HepG2 (cell line): ENCODE data around the gene NPB. TPM values are rescaled to one million over a fixed set of nuclear protein-coding genes. Genes with fewer than 3 reads are reported as not detected.

Experiments
- ATAC-seq: fragments of 200-7000 bp; cut with Tn5 transposase; 3 replicates; pipeline ENCODE4 v1.9.1; 2020; ENCODE audit warnings: mild to moderate bottlenecking, moderate library complexity
- BruUV-seq: library from RNA; stranded (reverse); fragments of 400-500 nt; replicated peaks from 2 replicates; lab custom pipeline; 2021; lab: Mats Ljungman, UMichigan
- CTCF ChIA-PET: fragments of 300-600 bp; formaldehyde crosslinking; extraction: SDS; loops from one replicate; lab custom pipeline; 2021; ENCODE audit warnings: low total read pairs, inconsistent platforms, low intra/inter-chr PET ratio; lab: Yijun Ruan, JAX
- POLR2A ChIA-PET: fragments of 350-600 bp; sonication (Branson Sonifier 250); formaldehyde crosslinking; loops from one replicate; lab custom pipeline; 2020; ENCODE audit warnings: antibody characterized with exemption, inconsistent platforms; lab: Yijun Ruan, JAX
- DNase-seq: peaks from one replicate; pipeline ENCODE4 v3.0.0-alpha.2; 2015; ENCODE audit warnings: low spot score
- FAIRE-seq: peaks from 3 replicates; lab custom pipeline; 2011; peaks lifted over from hg19 to GRCh38; lab: Jason Lieb, UNC
- H2AFZ ChIP-seq: one replicate; pipeline ENCODE4 v1.6.1; 2011; ENCODE audit warnings: low read length, inconsistent platforms
- H3K27ac ChIP-seq: fragments of 300-600 bp; 3 replicates; pipeline ENCODE4 v1.8.0; 2011; ENCODE audit warnings: mixed run types, mild to moderate bottlenecking, mixed read lengths, low read length, inconsistent platforms; ENCODE audit not compliant: insufficient read depth; ENCODE audit errors: extremely low read length
- H3K27me3 ChIP-seq, 2 experiments: fragments of 200-600 bp in 1 of 2; 2 replicates in 1 of 2; 3 replicates in 1 of 2; pipeline versions ENCODE4 v1.6.0 to v1.8.0; 2011; ENCODE audit warnings: low read length in 2 of 2, mild to moderate bottlenecking in 2 of 2, moderate library complexity in 2 of 2, inconsistent platforms in 1 of 2; ENCODE audit not compliant: insufficient read depth in 2 of 2, control insufficient read depth in 1 of 2
- H3K36me3 ChIP-seq, 2 experiments: fragments of 200-600 bp in 1 of 2; replicated peaks in 1 of 2; 2 replicates in 1 of 2; 3 replicates in 1 of 2; pipeline versions ENCODE4 v1.5.1 to v1.8.0; 2011; ENCODE audit warnings: low read length in 2 of 2, inconsistent platforms in 1 of 2; ENCODE audit not compliant: insufficient read depth in 2 of 2, control insufficient read depth in 1 of 2
- H3K4me1 ChIP-seq: 2 replicates; pipeline ENCODE4 v1.5.1; 2012; ENCODE audit warnings: low read length, inconsistent platforms; ENCODE audit not compliant: insufficient read depth
- H3K4me2 ChIP-seq: 2 replicates; pipeline ENCODE4 v1.6.0; 2011; ENCODE audit warnings: low read depth, low read length, inconsistent platforms
- H3K4me3 ChIP-seq, 3 experiments: fragments of 200-600 bp in 1 of 3; sonication (generic), shearing (Covaris generic) in 1 of 3; replicated peaks in 1 of 3; 2 replicates each; pipeline ENCODE4 v1.5.1; 2011 to 2016; ENCODE audit warnings: low read length in 3 of 3, inconsistent platforms in 2 of 3, low read depth in 2 of 3, mild to moderate bottlenecking in 2 of 3, control low read depth in 1 of 3, mixed read lengths in 1 of 3; ENCODE audit not compliant: insufficient read depth in 1 of 3
- H3K79me2 ChIP-seq: one replicate; pipeline ENCODE4 v1.6.1; 2011; ENCODE audit warnings: low read length, inconsistent platforms; ENCODE audit not compliant: insufficient read depth
- H3K9ac ChIP-seq: 2 replicates; pipeline ENCODE4 v1.6.0; 2011; ENCODE audit warnings: mild to moderate bottlenecking, low read depth, low read length, inconsistent platforms; ENCODE audit not compliant: insufficient read depth
- H3K9me3 ChIP-seq: 2 replicates; pipeline ENCODE4 v1.5.1; 2012; ENCODE audit warnings: mild to moderate bottlenecking, low read length
- H4K20me1 ChIP-seq: 2 replicates; pipeline ENCODE4 v1.6.0; 2011; ENCODE audit warnings: inconsistent platforms, mild to moderate bottlenecking, low read length, moderate library complexity; ENCODE audit not compliant: insufficient read depth
- AKAP8 ChIP-seq: sonication (generic); formaldehyde crosslinking; IDR thresholded peaks from 2 replicates; pipeline ENCODE4 v1.5.1; 2020; ENCODE audit warnings: mild to moderate bottlenecking, missing genetic modification reagents
- HOXA5 ChIP-seq: sonication (generic); formaldehyde crosslinking; IDR thresholded peaks from 2 replicates; pipeline ENCODE4 v1.4.0; 2020; ENCODE audit warnings: missing genetic modification reagents
- POGZ ChIP-seq: sonication (generic); formaldehyde crosslinking; IDR thresholded peaks from 2 replicates; pipeline ENCODE4 v1.4.0; 2020; ENCODE audit warnings: mild to moderate bottlenecking, missing genetic modification reagents
- SP4 ChIP-seq: sonication (generic); formaldehyde crosslinking; IDR thresholded peaks from 2 replicates; pipeline ENCODE4 v1.8.1; 2023; ENCODE audit warnings: mild to moderate bottlenecking, missing genetic modification reagents
- SRY ChIP-seq: sonication (generic); formaldehyde crosslinking; IDR thresholded peaks from 2 replicates; pipeline ENCODE4 v1.8.0; 2022; ENCODE audit warnings: mild to moderate bottlenecking, missing genetic modification reagents
- TAF15 ChIP-seq: fragments of 200-400 bp; formaldehyde crosslinking; IDR thresholded peaks from one replicate; pipeline ENCODE4 v1.6.1; 2018; ENCODE audit warnings: mild to moderate bottlenecking, low read depth, low read length; ENCODE audit not compliant: poor library complexity, severe bottlenecking
- ZNF430 ChIP-seq: sonication (generic); formaldehyde crosslinking; IDR thresholded peaks from 2 replicates; pipeline ENCODE4 v1.9.0; 2021; ENCODE audit warnings: mild to moderate bottlenecking, missing genetic modification reagents
- ZNF558 ChIP-seq: sonication (generic); formaldehyde crosslinking; IDR thresholded peaks from 2 replicates; pipeline ENCODE4 v1.9.0; 2022; ENCODE audit warnings: mild to moderate bottlenecking, missing genetic modification reagents, borderline replicate concordance
- ZNF563 ChIP-seq: sonication (generic); formaldehyde crosslinking; IDR thresholded peaks from 2 replicates; pipeline ENCODE4 v1.8.0; 2022; ENCODE audit warnings: mild to moderate bottlenecking, moderate library complexity, missing genetic modification reagents
- ZNF792 ChIP-seq: IDR thresholded peaks from 2 replicates; pipeline ENCODE4 v1.6.1; 2016
- ZSCAN31 ChIP-seq: sonication (generic); formaldehyde crosslinking; IDR thresholded peaks from 2 replicates; pipeline ENCODE4 v1.5.0; 2020; ENCODE audit warnings: low read depth, mild to moderate bottlenecking, missing genetic modification reagents
- WGBS: methylation state at CpG from one replicate; pipeline ENCODE4 v1.1.6; 2017; ENCODE audit warnings: low lambda C conversion rate; 5-methylcytosine and 5-hydroxymethylcytosine counted together
- in situ Hi-C: cut with HindIII; loops from 2 replicates; pipeline ENCODE4 v1.10.0; 2017; ENCODE audit warnings: low pct_unique_long_range_greater_than_20kb; ENCODE audit not compliant: extremely low pct_ligation_motif_present
- intact Hi-C: fragments of 100-400 bp; cut with micrococcal nuclease; formaldehyde crosslinking; loops from one replicate; pipeline ENCODE4 v1.10.0; 2022; ENCODE audit not compliant: unreplicated experiment
- polyA plus RNA-seq, 8 experiments: library from polyadenylated mRNA; depleted of rRNA in 3 of 8; stranded (reverse) in 7 of 8; unstranded in 1 of 8; fragments of >200 nt; fragmentation: Illumina TruSeq in 4 of 8; extraction: Trizol in 4 of 8; gene quantifications; 2 replicates each; pipeline versions ENCODE4 v1.2.1 to v1.2.3, GENCODE V29; 2011 to 2016; ENCODE audit warnings: low read depth in 4 of 8, missing spikeins in 1 of 8, mixed read lengths in 1 of 8; ENCODE audit not compliant: insufficient read depth in 1 of 8
- total RNA-seq, 5 experiments: library from RNA; depleted of rRNA; stranded (reverse); fragments of >200 nt; fragmentation: Illumina TruSeq; extraction: Trizol; gene quantifications; 2 replicates each; pipeline ENCODE4 v1.2.3, GENCODE V29; 2016; ENCODE audit warnings: low read depth in 1 of 5
- TF ChIP-seq, protein P1 (sequence below): sonication (generic); formaldehyde crosslinking; IDR thresholded peaks from 2 replicates; pipeline ENCODE4 v1.5.0; 2020; ENCODE audit warnings: mild to moderate bottlenecking, low read depth, missing genetic modification reagents, borderline replicate concordance
- TF ChIP-seq, protein P2 (sequence below): sonication (generic); formaldehyde crosslinking; IDR thresholded peaks from 2 replicates; pipeline ENCODE4; 2020; ENCODE audit warnings: missing genetic modification reagents, mild to moderate bottlenecking, borderline replicate concordance
- TF ChIP-seq, protein P3 (sequence below): sonication (generic); formaldehyde crosslinking; IDR thresholded peaks from 2 replicates; pipeline ENCODE4 v1.4.0; 2020; ENCODE audit warnings: missing genetic modification reagents, mild to moderate bottlenecking, borderline replicate concordance

NPB gene
- total and polyA plus RNA-seq, 2 of the 13 experiments (the other 11 are each of a cell fraction or from before 2014, with no cell fraction given) = 0.11 to 0.93 TPM

DNA sequence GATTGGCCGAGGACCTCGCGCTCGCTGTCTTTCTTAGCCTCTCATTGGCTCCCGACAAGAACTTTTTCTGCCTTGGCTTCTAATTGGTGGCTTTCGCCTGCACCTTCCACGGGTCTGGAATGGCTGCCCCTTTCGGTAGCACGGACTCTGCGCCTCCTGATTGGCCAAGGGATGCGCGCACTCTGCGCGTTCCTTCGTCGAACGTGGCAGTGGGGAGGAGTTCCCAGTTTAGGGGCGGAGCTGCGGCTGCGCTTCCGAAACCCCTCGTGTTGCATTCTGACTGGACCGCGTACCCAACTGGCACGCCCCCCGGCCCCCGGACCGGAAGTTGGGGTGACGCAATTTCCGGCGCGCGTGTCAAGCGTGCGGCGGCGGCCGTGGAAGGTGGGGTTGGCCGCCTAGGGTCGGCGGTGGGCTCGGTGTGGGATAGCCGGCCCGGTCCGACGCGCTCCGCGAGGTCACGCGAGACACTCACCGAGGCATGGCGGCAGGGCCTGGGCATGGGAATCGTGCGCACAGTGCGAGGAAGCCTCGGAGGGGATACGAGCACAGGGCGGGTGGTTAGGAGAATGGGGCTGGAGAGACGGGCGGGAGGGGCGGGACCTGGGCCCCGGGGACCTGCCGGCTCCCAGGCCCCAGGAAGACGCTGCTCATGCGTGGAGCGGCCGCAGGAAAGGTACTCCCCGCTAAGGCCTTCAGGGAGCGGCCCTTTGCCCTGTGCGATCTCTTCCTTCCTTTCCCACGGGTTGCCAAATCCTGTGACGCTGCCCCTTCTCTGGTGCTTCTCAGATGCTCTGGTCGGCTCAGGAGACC, 41.1 kb upstream of the NPB start (continued):
- TF ChIP-seq, protein P1, sequence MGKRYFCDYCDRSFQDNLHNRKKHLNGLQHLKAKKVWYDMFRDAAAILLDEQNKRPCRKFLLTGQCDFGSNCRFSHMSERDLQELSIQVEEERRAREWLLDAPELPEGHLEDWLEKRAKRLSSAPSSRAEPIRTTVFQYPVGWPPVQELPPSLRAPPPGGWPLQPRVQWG (CRISPR knock-in tag) = no peak
- TF ChIP-seq SRY (CRISPR knock-in tag) (peak; percentile 91), SP4 (peak; percentile 99), TAF15 (peak; percentile 69), ZNF563 (CRISPR knock-in tag) (peak; percentile 93; the same call in 1 of the 2 replicates)

DNA sequence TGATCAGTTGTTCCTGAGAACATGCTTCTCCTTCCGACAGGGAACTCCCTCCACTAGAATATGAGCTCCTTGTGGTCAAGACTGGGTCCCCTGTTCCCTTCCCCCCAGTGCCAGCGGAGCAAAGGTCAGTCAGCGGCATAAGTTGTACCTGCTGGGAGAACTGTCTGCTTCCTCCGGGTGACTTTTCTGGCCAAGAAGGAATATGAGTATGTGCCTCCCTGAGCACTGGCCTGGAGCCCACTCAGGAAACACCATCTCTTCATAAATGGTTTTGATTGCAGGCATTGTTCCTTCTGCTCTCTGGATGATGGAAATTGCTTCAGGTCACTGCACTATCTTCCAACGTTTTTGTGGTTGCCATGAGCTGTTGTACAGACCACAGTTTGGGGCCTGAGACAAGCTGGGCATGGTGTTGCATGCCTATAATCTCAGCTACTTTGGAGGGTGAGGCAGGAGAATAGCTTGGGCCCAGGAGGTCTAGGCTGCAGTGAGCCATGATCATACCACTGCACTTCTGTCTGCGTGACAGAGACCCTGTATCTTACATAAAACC, 38.8 kb upstream of the NPB start:
- Histone ChIP-seq H3K4me2 (peak overlapping the region; percentile 78), H3K79me2 (peaks cover 56% of the 10 kb centered on the region), H3K4me3 (peak overlapping the region in 2 of 3 experiments; percentile 13 to 91; a peak in 3 of 6 replicates), H2AFZ (no peak overlapping the region), H3K27ac (peak overlapping the region; percentile 30), H3K36me3 (peaks cover 15 to 37% of the 10 kb centered on the region in 2 experiments), H4K20me1 (peaks cover 54% of the 10 kb centered on the region), H3K9me3 (no peaks in the 10 kb centered on the region), H3K27me3 (no peaks in the 10 kb centered on the region; a peak in 1 of 5 replicates), H3K9ac (peak overlapping the region; percentile 39), H3K4me1 (peaks cover 77% of the 10 kb centered on the region)
- ATAC-seq (no peak), FAIRE-seq (no peak), DNase-seq (no peak)
- POLR2A ChIA-PET = interaction anchor here (0.5 to 3.7 kb wide), 10 partner anchors 10 to 1186 kb away, joined by 3 to 21 read pairs (median 4); partner anchors contain the start of genes DCXR and MCRIP1
- in situ Hi-C loops (no loop called here), intact Hi-C loops (loop anchor here (5.0 kb wide), 1 partner anchor 41 kb away; no protein-coding TSS in a partner anchor)
- CTCF ChIA-PET = no interaction called here
- WGBS = 64% methylated on average over 6 of the region's 6 CpGs
- no TSS peak for BruUV-seq
- TF ChIP-seq HOXA5 (no peak), ZNF558 (CRISPR knock-in tag) (no peak), POGZ (no peak), ZSCAN31 (CRISPR knock-in tag) (no peak), AKAP8 (no peak), ZNF792 (CRISPR knock-in tag) (no peak), ZNF430 (CRISPR knock-in tag) (0 out of 2 replicates have a peak, but pooled peaks have one; percentile 43)
- TF ChIP-seq, protein P2, sequence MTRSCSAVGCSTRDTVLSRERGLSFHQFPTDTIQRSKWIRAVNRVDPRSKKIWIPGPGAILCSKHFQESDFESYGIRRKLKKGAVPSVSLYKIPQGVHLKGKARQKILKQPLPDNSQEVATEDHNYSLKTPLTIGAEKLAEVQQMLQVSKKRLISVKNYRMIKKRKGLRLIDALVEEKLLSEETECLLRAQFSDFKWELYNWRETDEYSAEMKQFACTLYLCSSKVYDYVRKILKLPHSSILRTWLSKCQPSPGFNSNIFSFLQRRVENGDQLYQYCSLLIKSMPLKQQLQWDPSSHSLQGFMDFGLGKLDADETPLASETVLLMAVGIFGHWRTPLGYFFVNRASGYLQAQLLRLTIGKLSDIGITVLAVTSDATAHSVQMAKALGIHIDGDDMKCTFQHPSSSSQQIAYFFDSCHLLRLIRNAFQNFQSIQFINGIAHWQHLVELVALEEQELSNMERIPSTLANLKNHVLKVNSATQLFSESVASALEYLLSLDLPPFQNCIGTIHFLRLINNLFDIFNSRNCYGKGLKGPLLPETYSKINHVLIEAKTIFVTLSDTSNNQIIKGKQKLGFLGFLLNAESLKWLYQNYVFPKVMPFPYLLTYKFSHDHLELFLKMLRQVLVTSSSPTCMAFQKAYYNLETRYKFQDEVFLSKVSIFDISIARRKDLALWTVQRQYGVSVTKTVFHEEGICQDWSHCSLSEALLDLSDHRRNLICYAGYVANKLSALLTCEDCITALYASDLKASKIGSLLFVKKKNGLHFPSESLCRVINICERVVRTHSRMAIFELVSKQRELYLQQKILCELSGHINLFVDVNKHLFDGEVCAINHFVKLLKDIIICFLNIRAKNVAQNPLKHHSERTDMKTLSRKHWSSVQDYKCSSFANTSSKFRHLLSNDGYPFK (CRISPR knock-in tag) = 0 out of 2 replicates have a peak, but pooled peaks have one; percentile 16
- TF ChIP-seq, protein P3, sequence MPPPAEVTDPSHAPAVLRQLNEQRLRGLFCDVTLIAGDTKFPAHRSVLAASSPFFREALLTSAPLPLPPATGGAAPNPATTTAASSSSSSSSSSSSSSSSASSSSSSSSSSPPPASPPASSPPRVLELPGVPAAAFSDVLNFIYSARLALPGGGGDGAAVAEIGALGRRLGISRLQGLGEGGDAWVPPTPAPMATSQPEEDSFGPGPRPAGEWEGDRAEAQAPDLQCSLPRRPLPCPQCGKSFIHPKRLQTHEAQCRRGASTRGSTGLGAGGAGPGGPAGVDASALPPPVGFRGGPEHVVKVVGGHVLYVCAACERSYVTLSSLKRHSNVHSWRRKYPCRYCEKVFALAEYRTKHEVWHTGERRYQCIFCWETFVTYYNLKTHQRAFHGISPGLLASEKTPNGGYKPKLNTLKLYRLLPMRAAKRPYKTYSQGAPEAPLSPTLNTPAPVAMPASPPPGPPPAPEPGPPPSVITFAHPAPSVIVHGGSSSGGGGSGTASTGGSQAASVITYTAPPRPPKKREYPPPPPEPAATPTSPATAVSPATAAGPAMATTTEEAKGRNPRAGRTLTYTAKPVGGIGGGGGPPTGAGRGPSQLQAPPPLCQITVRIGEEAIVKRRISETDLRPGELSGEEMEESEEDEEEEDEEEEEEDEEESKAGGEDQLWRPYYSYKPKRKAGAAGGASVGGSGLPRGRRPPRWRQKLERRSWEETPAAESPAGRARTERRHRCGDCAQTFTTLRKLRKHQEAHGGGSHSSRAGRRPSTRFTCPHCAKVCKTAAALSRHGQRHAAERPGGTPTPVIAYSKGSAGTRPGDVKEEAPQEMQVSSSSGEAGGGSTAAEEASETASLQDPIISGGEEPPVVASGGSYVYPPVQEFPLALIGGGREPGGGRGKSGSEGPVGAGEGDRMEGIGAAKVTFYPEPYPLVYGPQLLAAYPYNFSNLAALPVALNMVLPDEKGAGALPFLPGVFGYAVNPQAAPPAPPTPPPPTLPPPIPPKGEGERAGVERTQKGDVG (CRISPR knock-in tag) = 0 out of 2 replicates have a peak, but pooled peaks have one; percentile 86
